HUES64 (cell line): ENCODE measurements around the gene NPTX1.

Source experiments
- H3K27ac ChIP-seq: 2 replicates; pipeline ENCODE4 v1.7.0; 2013; ENCODE audit warnings: low read depth, low read length, inconsistent platforms
- H3K27me3 ChIP-seq: 2 replicates; pipeline ENCODE4 v1.6.1; 2013; ENCODE audit warnings: mild to moderate bottlenecking, low read length; ENCODE audit not compliant: insufficient read depth
- H3K36me3 ChIP-seq: 2 replicates; pipeline ENCODE4 v1.6.1; 2013; ENCODE audit warnings: mild to moderate bottlenecking, low read length; ENCODE audit not compliant: insufficient read depth
- H3K4me1 ChIP-seq: 2 replicates; pipeline ENCODE4 v1.6.1; 2013; ENCODE audit warnings: mild to moderate bottlenecking, low read length, moderate library complexity; ENCODE audit not compliant: insufficient read depth
- H3K4me3 ChIP-seq: 2 replicates; pipeline ENCODE4 v1.5.1; 2013; ENCODE audit warnings: mild to moderate bottlenecking, low read length, moderate library complexity
- H3K9ac ChIP-seq: 2 replicates; pipeline ENCODE4 v1.6.1; 2013; ENCODE audit warnings: mild to moderate bottlenecking, low read depth, low read length
- H3K9me3 ChIP-seq: 2 replicates; pipeline ENCODE4 v1.6.1; 2013; ENCODE audit warnings: low read depth, low read length; ENCODE audit not compliant: insufficient read depth
- WGBS: fragments of 150-250, 120-280 bp; methylation state at CpG from one replicate; pipeline ENCODE4 v1.1.7; 2013; ENCODE audit warnings: missing lambda C conversion rate; 5-methylcytosine and 5-hydroxymethylcytosine counted together

NPTX1 gene

GRCh38 chr17:80441133-80441578 is 35.3 kb downstream of the NPTX1 start:
- H3K27ac ChIP-seq: no peak overlapping the region
- H3K27me3 ChIP-seq: peaks cover 32% of the 10 kb centered on the region
- H3K9me3 ChIP-seq: no peaks in the 10 kb centered on the region
- H3K36me3 ChIP-seq: no peaks in the 10 kb centered on the region
- H3K4me1 ChIP-seq: 0 out of 2 replicates have a peak, but pooled peaks cover 3% of the 10 kb centered on the region
- no peak overlapping the region for H3K9ac ChIP-seq
- 10% methylated on average over 14 of the region's 14 CpGs for WGBS
- no peak overlapping the region for H3K4me3 ChIP-seq

GRCh38 chr17:80439499-80439898 is 36.9 kb downstream of the NPTX1 start:
- H3K36me3 ChIP-seq: no peaks in the 10 kb centered on the region
- no peaks in the 10 kb centered on the region for H3K9me3 ChIP-seq
- no peak overlapping the region for H3K4me3 ChIP-seq
- no peak overlapping the region for H3K9ac ChIP-seq
- WGBS: 82% methylated on average over 9 of the region's 9 CpGs
- H3K27me3 ChIP-seq: peaks cover 29% of the 10 kb centered on the region
- no peak overlapping the region for H3K27ac ChIP-seq
- 0 out of 2 replicates have a peak, but pooled peaks cover 3% of the 10 kb centered on the region for H3K4me1 ChIP-seq

- Histone ChIP-seq H3K27ac (no peak overlapping the region), H3K36me3 (no peaks in the 10 kb centered on the region), H3K9me3 (no peaks in the 10 kb centered on the region), H3K4me1 (0 out of 2 replicates have a peak, but pooled peaks cover 3% of the 10 kb centered on the region), H3K9ac (no peak overlapping the region), H3K4me3 (no peak overlapping the region), H3K27me3 (peaks cover 23% of the 10 kb centered on the region)
- WGBS: 90% methylated on average over 5 of the region's 5 CpGs
Observed at GRCh38 chr17:80438806-80439205, 37.6 kb downstream of the NPTX1 start.

- Histone ChIP-seq H3K27ac (no peak overlapping the region), H3K36me3 (no peaks in the 10 kb centered on the region), H3K9me3 (no peaks in the 10 kb centered on the region), H3K4me3 (no peak overlapping the region), H3K4me1 (0 out of 2 replicates have a peak, but pooled peaks cover 3% of the 10 kb centered on the region), H3K9ac (no peak overlapping the region), H3K27me3 (peaks cover 13% of the 10 kb centered on the region)
- 81% methylated on average over 10 of the region's 10 CpGs for WGBS
Observed at GRCh38 chr17:80437532-80437931, 38.9 kb downstream of the NPTX1 start.

- Histone ChIP-seq H3K27ac (no peak overlapping the region), H3K9ac (no peak overlapping the region), H3K4me3 (no peak overlapping the region), H3K4me1 (no peaks in the 10 kb centered on the region), H3K9me3 (no peaks in the 10 kb centered on the region), H3K27me3 (peaks cover 3% of the 10 kb centered on the region; the same call in 1 of the 2 replicates), H3K36me3 (no peaks in the 10 kb centered on the region)
- WGBS: 81% methylated on average over 12 of the region's 12 CpGs
Observed at GRCh38 chr17:80433916-80434666, 42.3 kb downstream of the NPTX1 start.

GRCh38 chr17:80432961-80433550 is 43.4 kb downstream of the NPTX1 start:
- WGBS: 93% methylated on average over 6 of the region's 6 CpGs
- peaks cover 3% of the 10 kb centered on the region for H3K27me3 ChIP-seq
- no peak overlapping the region for H3K9ac ChIP-seq

GRCh38 chr17:80432350-80432955 is 44.0 kb downstream of the NPTX1 start:
- 84% methylated on average over 15 of the region's 15 CpGs for WGBS
- H3K9ac ChIP-seq: no peak overlapping the region
- no peaks in the 10 kb centered on the region for H3K9me3 ChIP-seq
- no peaks in the 10 kb centered on the region for H3K36me3 ChIP-seq
- no peak overlapping the region for H3K27ac ChIP-seq
- H3K4me3 ChIP-seq: no peak overlapping the region
- H3K27me3 ChIP-seq: peaks cover 3% of the 10 kb centered on the region
- H3K4me1 ChIP-seq: no peaks in the 10 kb centered on the region

More at GRCh38 chr17:80432961-80433550, 43.4 kb downstream of the NPTX1 start:
- H3K36me3 ChIP-seq: no peaks in the 10 kb centered on the region
- H3K4me1 ChIP-seq: no peaks in the 10 kb centered on the region
- no peaks in the 10 kb centered on the region for H3K9me3 ChIP-seq
- no peak overlapping the region for H3K4me3 ChIP-seq
- no peak overlapping the region for H3K27ac ChIP-seq

- H3K4me3 ChIP-seq: no peak overlapping the region
- 92% methylated on average over 29 of the region's 29 CpGs for WGBS
Observed at GRCh38 chr17:80431246-80432195, 44.9 kb downstream of the NPTX1 start.

GRCh38 chr17:80430446-80431245 is 45.8 kb downstream of the NPTX1 start:
- no peaks in the 10 kb centered on the region; the same call in 1 of the 2 replicates for H3K27me3 ChIP-seq
- no peaks in the 10 kb centered on the region; the same call in 1 of the 2 replicates for H3K4me1 ChIP-seq
- H3K9ac ChIP-seq: no peak overlapping the region
- WGBS: 88% methylated on average over 15 of the region's 15 CpGs
- no peaks in the 10 kb centered on the region for H3K36me3 ChIP-seq
- H3K9me3 ChIP-seq: no peaks in the 10 kb centered on the region
- no peak overlapping the region for H3K4me3 ChIP-seq
- H3K27ac ChIP-seq: no peak overlapping the region

More at GRCh38 chr17:80431246-80432195, 44.9 kb downstream of the NPTX1 start:
- no peaks in the 10 kb centered on the region; the same call in 1 of the 2 replicates for H3K27me3 ChIP-seq
- no peak overlapping the region for H3K27ac ChIP-seq
- no peaks in the 10 kb centered on the region for H3K36me3 ChIP-seq
- H3K4me1 ChIP-seq: no peaks in the 10 kb centered on the region; the same call in 1 of the 2 replicates
- no peak overlapping the region for H3K9ac ChIP-seq
- H3K9me3 ChIP-seq: no peaks in the 10 kb centered on the region
